GM19023 (cell line): Measurements from ENCODE around the gene GRM6.

Experiments
- ATAC-seq: cut with Tn5 transposase; IDR thresholded peaks from one replicate; pipeline ENCODE4 v1.9.1; 2021; ENCODE audit warnings: mild to moderate bottlenecking, moderate library complexity; ENCODE audit not compliant: unreplicated experiment

Gene GRM6

DNA sequence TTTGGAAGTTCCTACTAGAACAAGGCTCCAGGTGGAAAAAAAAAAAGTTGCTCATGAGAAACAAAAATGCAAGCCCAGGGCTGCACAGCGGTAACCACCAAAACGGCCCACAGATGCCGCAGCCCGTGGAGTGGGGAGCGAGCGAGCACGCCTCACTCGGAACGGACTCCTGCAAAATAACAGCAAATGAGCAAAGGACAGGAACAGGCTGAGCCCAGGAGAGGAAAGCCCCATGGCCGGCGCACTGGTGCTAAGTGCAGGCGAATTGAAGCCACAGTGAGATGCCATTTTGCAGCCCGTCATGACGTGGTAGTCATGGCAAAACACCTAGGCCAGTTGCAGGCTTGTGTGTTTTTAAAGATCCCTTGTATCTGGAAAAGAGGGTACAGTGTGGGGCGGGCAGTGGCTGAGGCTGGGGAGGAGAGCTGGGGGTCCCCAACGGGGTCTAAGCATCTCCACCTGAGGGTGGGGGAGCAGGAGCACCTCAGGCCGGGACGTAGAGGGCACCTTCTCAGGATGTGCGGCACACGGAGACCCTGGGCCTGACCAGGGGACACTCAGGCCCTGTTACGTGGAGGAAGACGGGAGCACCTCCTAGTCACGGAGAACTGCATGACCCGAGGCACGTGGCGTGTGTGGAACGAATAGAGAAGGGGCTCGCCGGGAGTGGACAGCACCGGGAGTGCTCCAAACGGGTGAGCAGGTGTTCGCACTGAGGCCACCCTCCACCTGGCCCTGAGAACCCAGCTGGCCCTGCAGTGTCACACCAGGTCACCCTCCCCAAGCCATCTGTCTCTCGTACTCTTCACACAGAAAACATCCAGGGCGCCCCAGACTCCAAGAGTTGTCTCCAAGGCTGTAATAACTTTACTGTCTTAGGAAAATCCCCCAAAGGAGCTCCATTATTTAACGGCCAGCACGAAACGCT, 10.7 kb downstream of the GRM6 start:
- no peak for ATAC-seq

DNA sequence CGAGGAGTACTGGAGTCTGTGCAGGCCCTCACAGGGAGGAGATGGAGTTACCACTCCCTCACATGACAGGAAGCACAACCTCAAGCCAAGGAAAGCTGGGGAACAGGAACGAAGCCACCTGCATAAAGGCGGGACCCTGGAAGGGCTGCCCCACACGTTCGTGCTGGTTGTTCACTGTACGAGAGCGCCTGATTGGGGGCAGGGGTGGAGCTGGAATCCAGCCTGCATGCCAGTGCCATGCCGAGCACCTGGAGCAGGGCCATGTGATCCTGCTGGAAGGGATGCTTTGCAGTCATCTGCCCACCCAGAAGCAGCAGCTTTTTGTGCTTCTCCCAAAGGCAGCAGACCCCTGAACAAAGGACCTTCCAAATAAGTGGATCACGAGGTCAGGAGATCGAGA, 11.4 kb downstream of the GRM6 start:
- ATAC-seq: no peak

DNA sequence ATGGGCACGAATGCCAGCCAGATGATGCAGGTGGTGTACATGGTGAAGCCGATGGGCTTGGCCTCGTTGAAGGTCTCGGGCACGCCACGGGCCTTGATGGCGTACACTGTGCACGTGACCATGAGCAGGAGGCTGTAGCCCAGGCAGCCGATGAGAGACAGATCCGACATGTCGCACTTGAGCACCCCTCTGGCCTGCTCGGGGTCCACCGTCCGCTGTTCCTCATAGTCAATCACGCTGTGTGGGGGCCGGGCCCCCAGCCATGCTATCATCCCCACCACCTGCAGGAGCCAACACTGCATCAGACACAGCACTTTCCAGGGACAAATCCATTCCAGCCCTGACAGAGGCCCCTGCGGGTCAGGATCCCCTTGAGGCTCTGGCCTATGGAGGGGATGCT, 12.2 kb downstream of the GRM6 start:
- ATAC-seq: no peak

DNA sequence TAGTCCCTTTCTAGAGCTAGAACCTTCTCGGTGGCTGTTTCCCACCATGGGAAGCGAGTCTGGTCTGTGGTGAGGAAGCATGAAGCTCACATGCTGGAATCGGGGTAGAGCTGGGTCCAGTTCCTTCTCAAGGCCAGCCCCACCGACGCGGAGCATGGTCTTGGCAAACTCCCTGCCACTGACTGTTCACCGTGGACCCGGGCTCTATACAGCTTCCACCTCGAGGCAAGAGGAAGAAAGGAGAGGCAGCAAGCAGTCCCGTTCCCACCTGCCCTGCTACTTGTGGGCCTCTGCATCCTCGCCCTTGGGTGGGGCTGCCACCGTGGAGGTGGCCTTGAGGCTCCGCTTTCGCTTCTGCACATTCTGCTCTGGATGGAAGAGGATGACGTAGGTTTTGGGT, 13.7 kb downstream of the GRM6 start:
- ATAC-seq: no peak

DNA sequence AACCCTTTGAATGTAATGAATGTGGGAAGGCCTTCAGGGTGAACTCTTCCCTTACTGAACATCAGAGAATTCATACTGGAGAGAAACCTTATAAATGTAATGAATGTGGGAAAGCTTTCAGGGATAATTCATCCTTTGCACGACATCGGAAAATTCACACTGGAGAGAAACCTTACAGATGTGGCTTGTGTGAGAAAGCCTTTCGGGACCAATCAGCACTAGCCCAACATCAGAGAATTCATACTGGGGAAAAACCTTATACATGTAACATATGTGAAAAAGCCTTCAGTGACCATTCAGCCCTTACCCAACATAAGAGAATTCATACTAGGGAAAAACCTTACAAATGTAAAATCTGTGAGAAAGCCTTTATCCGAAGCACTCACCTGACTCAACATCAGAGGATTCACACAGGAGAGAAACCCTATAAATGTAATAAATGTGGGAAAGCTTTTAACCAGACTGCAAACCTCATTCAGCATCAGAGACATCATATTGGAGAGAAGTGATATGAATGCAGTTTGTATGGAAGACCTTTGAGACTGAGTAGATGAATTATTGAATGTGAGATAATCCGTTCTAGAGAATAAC, 29.6 kb downstream of the GRM6 start:
- ATAC-seq: no peak

DNA sequence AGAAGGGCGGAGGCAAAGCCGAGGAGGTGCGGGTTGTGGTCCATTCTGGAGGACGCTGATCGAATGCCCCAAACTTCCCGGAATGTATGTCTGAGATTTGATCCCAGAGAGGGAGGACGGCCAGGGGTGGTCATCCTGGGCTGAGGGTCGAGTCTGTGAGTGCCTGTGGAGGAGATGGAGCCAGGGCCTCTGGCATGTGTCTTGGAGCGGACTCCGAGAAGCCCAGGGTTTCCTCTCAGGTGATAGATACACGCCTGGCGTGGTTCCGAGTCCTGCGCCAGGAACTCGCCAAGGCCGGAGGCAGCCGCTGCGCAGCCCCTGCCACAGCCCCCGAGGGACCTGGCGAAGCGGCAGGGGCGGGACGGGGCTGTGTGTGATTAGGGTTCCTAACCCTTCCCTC, 53.8 kb downstream of the GRM6 start:
- ATAC-seq: no peak

DNA sequence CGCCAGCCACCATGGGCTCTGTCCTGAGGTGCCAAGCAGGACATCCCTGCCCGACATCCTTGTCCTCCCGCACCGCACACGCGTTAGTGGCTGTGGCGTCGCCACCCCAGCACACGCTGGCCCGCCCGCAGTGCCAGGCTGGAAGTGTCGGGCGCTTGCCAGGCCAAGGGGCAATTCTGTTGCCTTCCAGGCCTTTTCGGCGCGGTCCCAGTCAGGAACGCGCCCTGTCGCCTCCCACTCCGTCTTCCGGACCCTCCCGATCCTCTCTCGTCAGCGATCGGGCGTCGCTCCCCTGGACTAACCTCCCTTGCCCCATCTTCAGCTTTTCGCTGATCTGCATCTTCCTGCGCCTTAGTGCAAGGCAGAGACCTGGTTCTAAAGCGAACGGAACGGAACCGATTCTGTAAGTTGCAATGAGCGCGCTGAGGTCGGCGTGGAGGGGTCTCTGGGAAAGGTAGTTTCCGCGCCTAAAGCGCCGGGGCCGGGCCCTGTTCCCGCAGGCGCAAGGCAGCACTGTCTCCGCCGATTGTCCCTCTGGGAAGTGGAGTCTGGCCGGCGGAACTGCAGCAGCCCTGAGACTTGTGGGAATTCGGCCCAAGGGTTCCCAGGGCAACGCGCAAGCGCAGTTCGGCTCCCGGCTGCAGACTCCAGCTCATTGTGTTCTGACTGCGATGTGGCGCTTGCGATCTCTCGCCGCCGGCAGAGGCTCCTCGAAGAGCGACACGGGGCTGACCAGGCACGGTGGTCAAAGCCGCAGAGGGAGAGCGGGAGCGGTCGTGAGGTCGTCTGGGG, 54.4 kb downstream of the GRM6 start, which contains the start of gene ZNF454:
TSS of gene ZNF454 (plus strand) at position 630 of the 792 bp plus-strand sequence. CDS start 1,594 bp downstream, outside the sequence.
- ATAC-seq: no peak

DNA sequence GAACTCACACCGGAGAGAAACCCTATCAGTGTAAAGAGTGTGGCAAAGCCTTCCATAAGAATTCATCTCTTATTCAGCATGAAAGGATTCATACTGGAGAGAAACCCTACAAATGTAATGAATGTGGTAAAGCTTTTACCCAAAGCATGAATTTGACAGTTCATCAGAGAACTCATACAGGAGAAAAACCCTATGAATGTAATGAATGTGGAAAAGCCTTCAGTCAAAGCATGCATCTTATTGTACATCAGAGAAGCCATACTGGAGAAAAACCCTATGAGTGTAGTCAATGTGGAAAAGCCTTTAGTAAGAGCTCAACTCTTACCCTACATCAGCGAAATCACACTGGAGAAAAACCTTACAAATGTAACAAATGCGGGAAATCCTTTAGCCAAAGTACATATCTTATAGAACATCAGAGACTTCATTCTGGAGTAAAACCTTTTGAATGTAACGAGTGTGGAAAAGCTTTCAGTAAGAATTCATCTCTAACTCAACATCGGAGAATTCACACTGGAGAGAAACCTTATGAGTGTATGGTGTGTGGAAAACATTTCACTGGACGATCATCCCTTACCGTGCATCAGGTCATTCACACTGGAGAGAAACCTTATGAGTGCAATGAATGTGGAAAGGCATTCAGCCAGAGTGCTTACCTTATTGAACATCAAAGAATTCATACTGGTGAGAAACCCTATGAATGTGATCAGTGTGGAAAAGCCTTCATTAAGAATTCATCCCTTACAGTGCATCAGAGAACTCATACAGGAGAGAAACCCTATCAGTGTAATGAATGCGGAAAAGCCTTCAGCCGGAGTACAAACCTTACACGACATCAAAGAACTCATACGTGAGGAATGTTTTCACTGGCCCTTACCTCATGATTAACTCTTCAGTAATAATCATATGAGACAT, 63.0 kb downstream of the GRM6 start:
- no peak for ATAC-seq
